Endothelial cell of umbilical vein (primary cell): ENCODE results near the gene FNBP1L.

Experiments
- CTCF ChIP-seq, 2 donors: IDR thresholded peaks; 1 replicate in 1 of 2; 2 replicates in 1 of 2; pipeline ENCODE4 v1.5.1; 2011; ENCODE audit warnings: low read length in 2 of 2, mild to moderate bottlenecking in 2 of 2, moderate library complexity in 2 of 2, control low read depth in 1 of 2, inconsistent platforms in 1 of 2, low read depth in 1 of 2; ENCODE audit not compliant: insufficient read depth in 1 of 2; ENCODE audit errors: extremely low read depth in 1 of 2
- EZH2 ChIP-seq: IDR thresholded peaks from 2 replicates; pipeline ENCODE4 v1.6.1; 2012; ENCODE audit warnings: borderline replicate concordance, low read depth, mild to moderate bottlenecking, moderate library complexity, low read length, inconsistent platforms; ENCODE audit not compliant: severe bottlenecking
- FOS ChIP-seq: IDR thresholded peaks from 2 replicates; pipeline ENCODE4 v1.6.1; 2011; ENCODE audit warnings: mild to moderate bottlenecking, low read length, moderate library complexity, borderline replicate concordance; ENCODE audit not compliant: insufficient read depth
- GATA2 ChIP-seq: IDR thresholded peaks from 2 replicates; pipeline ENCODE4 v1.7.0; 2011; ENCODE audit warnings: low read depth, mild to moderate bottlenecking, moderate library complexity, mixed read lengths, low read length; ENCODE audit not compliant: insufficient read length, insufficient read depth
- JUN ChIP-seq: IDR thresholded peaks from 2 replicates; pipeline ENCODE4 v1.6.1; 2011; ENCODE audit warnings: borderline replicate concordance, low read depth; ENCODE audit not compliant: insufficient read length, insufficient read depth
- MYC ChIP-seq: IDR thresholded peaks from one replicate; pipeline ENCODE4 v1.6.1; 2011; ENCODE audit warnings: mild to moderate bottlenecking, low read depth, low read length
- POLR2A ChIP-seq: IDR thresholded peaks from 2 replicates; pipeline ENCODE4 v1.6.1; 2012; ENCODE audit warnings: low read depth, mild to moderate bottlenecking, control low read depth, low read length
- POLR2AphosphoS5 ChIP-seq: IDR thresholded peaks from 2 replicates; pipeline ENCODE4 v1.6.1; 2012; ENCODE audit warnings: low read depth, mild to moderate bottlenecking, control low read depth, low read length, moderate library complexity; ENCODE audit not compliant: insufficient read depth

GRCh38 chr1:93442741-93443140 is 5.2 kb upstream of the FNBP1L start:
- TF ChIP-seq POLR2A: no peak
- no peak for TF ChIP-seq CTCF (IDR thresholded peaks at IDR 0.05; ENCODE audit: extremely low read depth in 1 of 2, insufficient read depth in 1 of 2, low read depth in 1 of 2, low read length in 2 of 2)
- no peak for TF ChIP-seq POLR2AphosphoS5
- TF ChIP-seq GATA2: no peak
- no peak for TF ChIP-seq EZH2
- TF ChIP-seq MYC: no peak
- TF ChIP-seq FOS: no peak
- TF ChIP-seq JUN: no peak
